K562 (cell line): Measurements from ENCODE around the gene CROT. TPM values are rescaled to one million over a fixed set of nuclear protein-coding genes. Genes with fewer than 3 reads are reported as not detected.

Source experiments
- ATAC-seq: fragments of 200-7000 bp; cut with Tn5 transposase; 3 replicates; pipeline ENCODE4 v1.9.1; 2020; ENCODE audit warnings: moderate library complexity
- BruUV-seq: library from RNA; stranded (reverse); fragments of 400-500 nt; replicated peaks from 2 replicates; lab custom pipeline; 2021; lab: Mats Ljungman, UMichigan
- CTCF ChIA-PET: fragments of 300-600 bp; formaldehyde crosslinking; extraction: SDS; loops from one replicate; lab custom pipeline; 2021; ENCODE audit warnings: low intra/inter-chr PET ratio; lab: Yijun Ruan, JAX
- POLR2A ChIA-PET: fragments of 300-600, 350-650 bp; sonication (Branson Sonifier 250); formaldehyde crosslinking; extraction: SDS; loops from one replicate; lab custom pipeline; 2021; ENCODE audit warnings: antibody characterized with exemption, inconsistent platforms; lab: Yijun Ruan, JAX
- DNase-seq, 4 experiments: peaks; one replicate each; pipeline versions ENCODE4 v3.0.0 to v3.0.0-alpha.2; 2011 to 2018; ENCODE audit warnings: low spot score in 3 of 4, mixed read lengths in 3 of 4; ENCODE audit errors: extremely low read depth in 1 of 4
- FAIRE-seq: peaks from 2 replicates; lab custom pipeline; 2011; peaks lifted over from hg19 to GRCh38; lab: Jason Lieb, UNC
- H2AFZ ChIP-seq: 2 replicates; pipeline ENCODE4 v1.6.0; 2011; ENCODE audit warnings: low read depth, low read length, control low read depth, inconsistent platforms
- H3K27ac ChIP-seq: fragments of 200-600 bp; 3 replicates; pipeline ENCODE4 v1.8.0; 2011; ENCODE audit warnings: low read depth, mild to moderate bottlenecking, control low read depth, inconsistent platforms, low read length, moderate library complexity, mixed read lengths; ENCODE audit errors: extremely low read depth
- H3K27me3 ChIP-seq, 2 experiments: fragments of 300-600 bp in 1 of 2; 2 replicates in 1 of 2; 3 replicates in 1 of 2; pipeline versions ENCODE4 v1.6.0 to v1.8.0; 2011; ENCODE audit warnings: inconsistent platforms in 2 of 2, low read length in 2 of 2, mild to moderate bottlenecking in 1 of 2, mixed read lengths in 1 of 2, moderate library complexity in 1 of 2; ENCODE audit not compliant: control insufficient read depth in 2 of 2, insufficient read depth in 2 of 2
- H3K36me3 ChIP-seq: fragments of 300-600 bp; 3 replicates; pipeline ENCODE4 v1.8.0; 2011; ENCODE audit warnings: mild to moderate bottlenecking, low read length, inconsistent platforms; ENCODE audit not compliant: control insufficient read depth, insufficient read depth
- H3K4me1 ChIP-seq, 2 experiments: fragments of 200-600 bp in 1 of 2; replicated peaks in 1 of 2; 2 replicates in 1 of 2; 3 replicates in 1 of 2; pipeline versions ENCODE4 v1.5.1 to v1.8.0; 2011; ENCODE audit warnings: inconsistent platforms in 2 of 2, low read length in 2 of 2, mild to moderate bottlenecking in 1 of 2, mixed read lengths in 1 of 2, moderate library complexity in 1 of 2; ENCODE audit not compliant: control insufficient read depth in 2 of 2, insufficient read depth in 2 of 2
- H3K4me2 ChIP-seq: 2 replicates; pipeline ENCODE4 v1.6.1; 2011; ENCODE audit warnings: low read length, control low read depth, inconsistent platforms, mixed read lengths; ENCODE audit not compliant: insufficient read depth
- H3K4me3 ChIP-seq: fragments of 200-600 bp; sonication (generic), shearing (Covaris generic); 2 replicates; pipeline ENCODE4 v1.5.1; 2016; ENCODE audit warnings: control low read depth, inconsistent platforms
- H3K79me2 ChIP-seq: fragments of 200-600 bp; 3 replicates; pipeline ENCODE4 v1.8.0; 2011; ENCODE audit warnings: low read length, inconsistent platforms; ENCODE audit not compliant: control insufficient read depth, insufficient read depth
- H3K9ac ChIP-seq, 2 experiments: 2 replicates each; pipeline versions ENCODE4 v1.6.0 to v1.6.1; 2011; ENCODE audit warnings: low read depth in 2 of 2, low read length in 2 of 2, control low read depth in 1 of 2, inconsistent platforms in 1 of 2, mild to moderate bottlenecking in 1 of 2, mixed read lengths in 1 of 2; ENCODE audit not compliant: insufficient read depth in 1 of 2
- H3K9me1 ChIP-seq: one replicate; pipeline ENCODE4 v1.6.0; 2011; ENCODE audit warnings: inconsistent platforms, mild to moderate bottlenecking, low read length, moderate library complexity; ENCODE audit not compliant: control insufficient read depth, insufficient read depth
- H3K9me3 ChIP-seq: replicated peaks from 2 replicates; pipeline ENCODE4 v1.5.1; 2011; ENCODE audit warnings: low read depth, low read length, inconsistent platforms; ENCODE audit not compliant: control insufficient read depth, insufficient read depth
- H4K20me1 ChIP-seq: replicated peaks from 2 replicates; pipeline ENCODE4 v1.6.1; 2011; ENCODE audit warnings: low read length, inconsistent platforms, mixed read lengths; ENCODE audit not compliant: control insufficient read depth, insufficient read depth
- CEBPB ChIP-seq: fragments of 450-650 bp; IDR thresholded peaks from 2 replicates; pipeline ENCODE4 v1.6.1; 2016; ENCODE audit warnings: missing genetic modification characterization, missing compliant biosample characterization
- MEIS2 ChIP-seq: fragments of 450-650 bp; IDR thresholded peaks from 2 replicates; pipeline ENCODE4 v1.6.1; 2014; ENCODE audit warnings: mild to moderate bottlenecking; ENCODE audit not compliant: partially characterized antibody
- NR4A1 ChIP-seq, 2 experiments: fragments of 250-450 bp in 1 of 2; fragments of 450-650 bp in 1 of 2; sonication (Bioruptor Pico) in 1 of 2; IDR thresholded peaks; 2 replicates each; pipeline versions ENCODE4 v1.4.0 to v1.6.1; 2016 to 2020; ENCODE audit warnings: mild to moderate bottlenecking in 2 of 2, missing compliant biosample characterization in 1 of 2, missing genetic modification characterization in 1 of 2, moderate library complexity in 1 of 2
- POLR2AphosphoS2 ChIP-seq: IDR thresholded peaks from 2 replicates; pipeline ENCODE4 v1.6.1; 2012; ENCODE audit warnings: low read length, improper control_type of control experiment
- RBM14 ChIP-seq: fragments of 200-400 bp; formaldehyde crosslinking; IDR thresholded peaks from 2 replicates; pipeline ENCODE4 v1.6.1; 2018; ENCODE audit warnings: low read depth, mild to moderate bottlenecking, low read length, moderate library complexity, borderline replicate concordance; ENCODE audit not compliant: insufficient read depth
- WGBS: fragments of 100-300 bp; shearing (Covaris generic); methylation state at CpG from one replicate; pipeline ENCODE4 v1.1.6; 2016; ENCODE audit warnings: low coverage, mixed read lengths; ENCODE audit not compliant: insufficient coverage; ENCODE audit errors: missing lambda C conversion rate; 5-methylcytosine and 5-hydroxymethylcytosine counted together
- in situ Hi-C: fragments of 300-500 bp; cut with MboI; formaldehyde crosslinking; loops from 4 replicates; pipeline ENCODE4 v1.15.0; 2018; ENCODE audit warnings: inconsistent platforms, mixed read lengths
- intact Hi-C: fragments of 100-400 bp; cut with micrococcal nuclease; formaldehyde crosslinking; loops from 2 replicates; pipeline ENCODE4 v1.14.2; 2022
- polyA plus RNA-seq, 8 experiments: library from polyadenylated mRNA; depleted of rRNA in 4 of 8; stranded (reverse) in 5 of 8; unstranded in 3 of 8; fragments of >200 nt; fragmentation: Nextera tagmentation in 2 of 8; fragmentation: Illumina TruSeq in 1 of 8; extraction: Ambion mirVana in 2 of 8; extraction: Trizol in 1 of 8; gene quantifications; 2 replicates each; pipeline versions ENCODE4 v1.2.1 to v1.2.3, GENCODE V29; 2011 to 2014; ENCODE audit warnings: inconsistent platforms in 1 of 8, missing spikeins in 1 of 8
- total RNA-seq, 7 experiments: library from RNA; depleted of rRNA in 6 of 7; stranded (reverse); fragments of >200 nt in 6 of 7; fragmentation: Illumina TruSeq in 2 of 7; extraction: Trizol in 2 of 7; gene quantifications; 2 replicates each; pipeline versions ENCODE4 v1.2.1 to v1.2.3, GENCODE V29; 2011 to 2021; ENCODE audit warnings: low replicate concordance in 1 of 7
- TF ChIP-seq, protein P1 (sequence below): fragments of 450-650 bp; IDR thresholded peaks from 2 replicates; pipeline ENCODE4 v1.6.1; 2016
- TF ChIP-seq, protein P2 (sequence below), 2 experiments: IDR thresholded peaks in 1 of 2; conservative IDR thresholded peaks in 1 of 2; 2 replicates each; pipeline ENCODE4 v1.6.1; 2016; ENCODE audit warnings: low read depth in 2 of 2, mild to moderate bottlenecking in 1 of 2, missing compliant biosample characterization in 1 of 2, missing genetic modification characterization in 1 of 2, moderate library complexity in 1 of 2

Gene CROT
- total and polyA plus RNA-seq, 9 of the 15 experiments (the other 6 are each of a cell fraction or from before 2014, with no cell fraction given): 2.5 to 8.1 (median 5.1) TPM

- H3K27me3 ChIP-seq: no peaks in the 10 kb centered on the region
- no peaks in the 10 kb centered on the region for H3K79me2 ChIP-seq
- 0 out of 2 replicates have a peak, but pooled peaks cover 2% of the 10 kb centered on the region for H3K9me3 ChIP-seq
- TF ChIP-seq NR4A1 (CRISPR knock-in tag; IDR thresholded peaks at IDR 0.05) (no peak), NR4A1 (tag; IDR thresholded peaks at IDR 0.05) (no peak)
- TF ChIP-seq, all 486 proteins: peak for 0
- no peak for ATAC-seq
- BruUV-seq: no TSS peak
- WGBS: 39% methylated on average over 2 of the region's 2 CpGs
- Histone ChIP-seq H4K20me1 (no peaks in the 10 kb centered on the region), H3K9me1 (no peaks in the 10 kb centered on the region), H3K27ac (no peak overlapping the region), H3K4me1 (no peaks in the 10 kb centered on the region), H3K4me2 (no peak overlapping the region), H2AFZ (no peak overlapping the region), H3K9ac (no peak overlapping the region), H3K36me3 (no peaks in the 10 kb centered on the region), H3K4me3 (no peak overlapping the region)
- POLR2A ChIA-PET: no interaction called here
- CTCF ChIA-PET: interaction anchor here (0.7 kb wide), 1 partner anchor 14 kb away, joined by 4 read pairs; no protein-coding TSS in a partner anchor
- no peak for DNase-seq
- no peak for FAIRE-seq
- in situ Hi-C loops: no loop called here
- intact Hi-C loops: no loop called here
Observed at GRCh38 chr7:87337331-87337730, 8.1 kb upstream of the CROT start.

DNA sequence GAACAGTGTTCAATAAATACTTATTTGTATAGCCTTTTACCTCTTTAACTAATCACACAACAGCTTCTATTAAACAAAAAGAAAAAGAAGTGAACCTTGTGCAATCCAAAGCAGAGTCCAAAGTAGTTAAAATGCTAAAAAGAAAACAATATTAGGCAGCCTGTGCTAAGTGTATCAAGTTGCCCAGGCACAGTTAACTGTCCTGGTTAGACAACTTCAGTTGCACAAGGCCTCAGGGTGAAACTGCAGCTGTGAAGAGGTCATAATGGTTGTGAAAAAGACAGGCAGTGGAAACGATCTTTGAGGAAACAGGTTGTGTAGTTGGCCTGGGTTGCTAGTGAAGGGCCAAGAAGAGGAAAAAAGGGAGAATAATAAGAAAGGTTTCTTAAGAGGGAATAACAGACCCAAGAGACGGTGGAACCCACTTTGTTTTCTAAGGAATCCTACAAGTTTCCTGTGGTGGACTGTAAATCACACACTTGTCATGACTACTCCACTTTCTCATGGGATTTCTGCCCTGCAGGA, 6.0 kb upstream of the CROT start:
- Histone ChIP-seq H3K4me3 (no peak overlapping the region), H3K27me3 (no peaks in the 10 kb centered on the region), H3K4me2 (no peak overlapping the region), H3K36me3 (no peaks in the 10 kb centered on the region), H4K20me1 (no peaks in the 10 kb centered on the region), H3K9me3 (no peaks in the 10 kb centered on the region), H3K9me1 (no peaks in the 10 kb centered on the region), H3K9ac (no peak overlapping the region), H3K4me1 (no peaks in the 10 kb centered on the region), H3K79me2 (no peaks in the 10 kb centered on the region), H2AFZ (0 out of 2 replicates have a peak overlapping the region, but pooled peaks have one; percentile 32), H3K27ac (no peak overlapping the region)
- WGBS: 21% methylated on average over 2 of the region's 2 CpGs
- DNase-seq (no peak), FAIRE-seq (no peak), ATAC-seq (no peak)
- ChIA-PET CTCF (no interaction called here), POLR2A (no interaction called here)
- no TSS peak for BruUV-seq
- in situ Hi-C loops: no loop called here
- TF ChIP-seq CEBPB (tag) (0 out of 2 replicates have a peak, but pooled peaks have one; percentile 26), MEIS2 (peak; percentile 66), POLR2AphosphoS2 (no peak), RBM14 (no peak)
- TF ChIP-seq, protein P1, sequence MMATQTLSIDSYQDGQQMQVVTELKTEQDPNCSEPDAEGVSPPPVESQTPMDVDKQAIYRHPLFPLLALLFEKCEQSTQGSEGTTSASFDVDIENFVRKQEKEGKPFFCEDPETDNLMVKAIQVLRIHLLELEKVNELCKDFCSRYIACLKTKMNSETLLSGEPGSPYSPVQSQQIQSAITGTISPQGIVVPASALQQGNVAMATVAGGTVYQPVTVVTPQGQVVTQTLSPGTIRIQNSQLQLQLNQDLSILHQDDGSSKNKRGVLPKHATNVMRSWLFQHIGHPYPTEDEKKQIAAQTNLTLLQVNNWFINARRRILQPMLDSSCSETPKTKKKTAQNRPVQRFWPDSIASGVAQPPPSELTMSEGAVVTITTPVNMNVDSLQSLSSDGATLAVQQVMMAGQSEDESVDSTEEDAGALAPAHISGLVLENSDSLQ: peak; percentile 36; the same call in 1 of the 2 replicates
- TF ChIP-seq, protein P2, sequence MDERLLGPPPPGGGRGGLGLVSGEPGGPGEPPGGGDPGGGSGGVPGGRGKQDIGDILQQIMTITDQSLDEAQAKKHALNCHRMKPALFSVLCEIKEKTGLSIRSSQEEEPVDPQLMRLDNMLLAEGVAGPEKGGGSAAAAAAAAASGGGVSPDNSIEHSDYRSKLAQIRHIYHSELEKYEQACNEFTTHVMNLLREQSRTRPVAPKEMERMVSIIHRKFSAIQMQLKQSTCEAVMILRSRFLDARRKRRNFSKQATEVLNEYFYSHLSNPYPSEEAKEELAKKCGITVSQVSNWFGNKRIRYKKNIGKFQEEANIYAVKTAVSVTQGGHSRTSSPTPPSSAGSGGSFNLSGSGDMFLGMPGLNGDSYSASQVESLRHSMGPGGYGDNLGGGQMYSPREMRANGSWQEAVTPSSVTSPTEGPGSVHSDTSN (CRISPR knock-in tag; IDR thresholded peaks at IDR 0.05; ENCODE audit: low read depth): no peak
- TF ChIP-seq, protein P2 (tag; conservative IDR thresholded peaks at IDR 0.05; ENCODE audit: low read depth): peak; percentile 69
- intact Hi-C loops: no loop called here
